Upper lobe of left lung (tissue), 6 donors: ENCODE results near the gene LGALS14. TPM values are rescaled to one million over a fixed set of nuclear protein-coding genes. Genes with fewer than 3 reads are reported as not detected.
"Not testable (repeated sequence)": the region's sequence is repeated elsewhere in the genome, so short reads cannot be mapped to it uniquely, and the experiment has no call there.

Experiments used
- ATAC-seq, 2 donors: fragments of 200-7000 bp; cut with Tn5 transposase; one replicate each; pipeline ENCODE4 v1.9.1; 2022; ENCODE audit warnings: mild to moderate bottlenecking in 2 of 2, moderate library complexity in 2 of 2; ENCODE audit not compliant: low FRiP score in 2 of 2
- DNase-seq, 2 donors: peaks; one replicate each; pipeline ENCODE4 v3.0.0-alpha.2; 2019 to 2020
- H3K27ac ChIP-seq, 4 donors: fragments of 200-600 bp; sonication (generic); one replicate each; pipeline ENCODE4 v1.5.1; 2016 to 2019
- H3K27me3 ChIP-seq, 4 donors: fragments of 200-600 bp; sonication (generic); one replicate each; pipeline ENCODE4 v1.5.1; 2017 to 2019
- H3K36me3 ChIP-seq, 4 donors: fragments of 200-600 bp; sonication (generic); one replicate each; pipeline ENCODE4 v1.5.1; 2016 to 2019
- H3K4me1 ChIP-seq, 4 donors: fragments of 200-600 bp; sonication (generic); one replicate each; pipeline ENCODE4 v1.5.1; 2018 to 2019
- H3K4me3 ChIP-seq, 4 donors: fragments of 200-600 bp; sonication (generic); one replicate each; pipeline ENCODE4 v1.5.1; 2017 to 2019; ENCODE audit warnings: mild to moderate bottlenecking in 2 of 4, moderate library complexity in 1 of 4
- H3K9me3 ChIP-seq, 4 donors: fragments of 200-600 bp; sonication (generic); one replicate each; pipeline ENCODE4 v1.5.1; 2018 to 2019
- CTCF ChIP-seq, 6 experiments: fragments of 450-650 bp in 4 of 6; fragments of 200-600 bp in 2 of 6; sonication (generic) in 2 of 6; IDR thresholded peaks; one replicate each; pipeline ENCODE4 v1.5.1; 2016 to 2019; ENCODE audit warnings: antibody characterized with exemption in 6 of 6
- EP300 ChIP-seq, 4 donors: sonication (generic); formaldehyde crosslinking; IDR thresholded peaks; one replicate each; pipeline ENCODE4 v1.5.1; 2017; ENCODE audit warnings: antibody characterized with exemption in 4 of 4, control low read depth in 2 of 4
- POLR2A ChIP-seq, 4 donors: fragments of 450-650 bp; IDR thresholded peaks; one replicate each; pipeline ENCODE4 v1.5.1; 2016 to 2017; ENCODE audit warnings: antibody characterized with exemption in 4 of 4, mild to moderate bottlenecking in 2 of 4
- POLR2AphosphoS5 ChIP-seq, 2 donors: sonication (generic); formaldehyde crosslinking; IDR thresholded peaks; one replicate each; pipeline ENCODE4 v1.5.1; 2017; ENCODE audit warnings: antibody characterized with exemption in 2 of 2
- WGBS, 2 donors: methylation state at CpG; one replicate each; pipeline ENCODE4 v1.1.5; 2017 to 2018; 5-methylcytosine and 5-hydroxymethylcytosine counted together
- total RNA-seq, 6 donors: library from RNA; depleted of rRNA in 4 of 6; stranded (reverse); fragments of >200 nt in 4 of 6; gene quantifications; one replicate each; pipeline versions ENCODE4 v1.1.0 to v1.2.1, GENCODE V29; 2016 to 2021
- donor health status: DM: no; HTN: no; CAD: no; lungs with moderate emphysema.
- donor health status: DM: no; HTN: yes; CAD: no; lungs with severe emphysema.

The LGALS14 gene
- total RNA-seq, 6 donors from 2014 or later: not detected

- TF ChIP-seq CTCF (IDR thresholded peaks at IDR 0.05): no peak
Measured at GRCh38 chr19:39670998-39671397, 33.3 kb upstream of the LGALS14 start.

GRCh38 chr19:39671739-39672363 lies 32.4 kb upstream of the LGALS14 start:
- ATAC-seq (no peak), DNase-seq (no peak)
- Histone ChIP-seq H3K27me3 (no peaks in the 10 kb centered on the region), H3K4me3 (no peak overlapping the region), H3K4me1 (no peaks in the 10 kb centered on the region), H3K27ac (no peak overlapping the region), H3K36me3 (no peaks in the 10 kb centered on the region), H3K9me3 (no peaks in the 10 kb centered on the region)
- 12 to 16% methylated on average over 9 of the region's 9 CpGs for WGBS, 2 donors
- TF ChIP-seq POLR2A (IDR thresholded peaks at IDR 0.05): no peak
- TF ChIP-seq CTCF (IDR thresholded peaks at IDR 0.05): peak in 5 of 6 experiments; percentile 42 to 74 (median 65)

More at GRCh38 chr19:39670998-39671397, 33.3 kb upstream of the LGALS14 start:
- H3K27me3 ChIP-seq: no peaks in the 10 kb centered on the region
- ATAC-seq (no peak), DNase-seq (no peak)
- H3K9me3 ChIP-seq: no peaks in the 10 kb centered on the region
- 34 to 42% methylated on average over 4 of the region's 4 CpGs for WGBS, 2 donors
- H3K4me1 ChIP-seq: no peaks in the 10 kb centered on the region
- H3K36me3 ChIP-seq: no peaks in the 10 kb centered on the region
- H3K4me3 ChIP-seq: no peak overlapping the region
- H3K27ac ChIP-seq: no peak overlapping the region

GRCh38 chr19:39672473-39672872 lies 31.8 kb upstream of the LGALS14 start:
- 53 to 59% methylated on average over 5 of the region's 5 CpGs for WGBS, 2 donors
- no peaks in the 10 kb centered on the region for H3K36me3 ChIP-seq

GRCh38 chr19:39673862-39674261 lies 30.4 kb upstream of the LGALS14 start:
- H3K4me1 ChIP-seq: peaks cover 10 to 14% (median 13%) of the 10 kb centered on the region in 4 donors
- not testable (repeated sequence) for H3K4me3 ChIP-seq, DNase-seq, H3K36me3 ChIP-seq, H3K27ac ChIP-seq, ATAC-seq, H3K9me3 ChIP-seq, H3K27me3 ChIP-seq
- 35 to 38% methylated on average over 1 of the region's 1 CpG for WGBS, 2 donors

More at GRCh38 chr19:39672473-39672872, 31.8 kb upstream of the LGALS14 start:
- TF ChIP-seq EP300 (IDR thresholded peaks at IDR 0.05): no peak
- TF ChIP-seq POLR2A (IDR thresholded peaks at IDR 0.05): no peak
- TF ChIP-seq POLR2AphosphoS5 (IDR thresholded peaks at IDR 0.05): no peak
- TF ChIP-seq CTCF (IDR thresholded peaks at IDR 0.05): no peak
- Histone ChIP-seq H3K4me1 (no peaks in the 10 kb centered on the region), H3K4me3 (no peak overlapping the region), H3K27ac (no peak overlapping the region), H3K9me3 (no peaks in the 10 kb centered on the region), H3K27me3 (no peaks in the 10 kb centered on the region)
- DNase-seq: no peak
- ATAC-seq: no peak

GRCh38 chr19:39676004-39676403 lies 28.3 kb upstream of the LGALS14 start:
- Histone ChIP-seq H3K4me1 (peaks cover 16 to 22% (median 21%) of the 10 kb centered on the region in 4 donors), H3K9me3 (no peaks in the 10 kb centered on the region), H3K4me3 (no peak overlapping the region), H3K36me3 (no peaks in the 10 kb centered on the region), H3K27ac (no peak overlapping the region), H3K27me3 (no peaks in the 10 kb centered on the region)
- no peak for DNase-seq
- ATAC-seq: no peak
- 42 to 69% methylated on average over 3 of the region's 3 CpGs for WGBS, 2 donors
- TF ChIP-seq EP300 (IDR thresholded peaks at IDR 0.05) (no peak), POLR2AphosphoS5 (IDR thresholded peaks at IDR 0.05) (no peak), CTCF (IDR thresholded peaks at IDR 0.05) (no peak), POLR2A (IDR thresholded peaks at IDR 0.05) (no peak)
